Measurements from ENCODE around the gene PRSS1.
"Not testable (repeated sequence)": the region's sequence is repeated elsewhere in the genome, so short reads cannot be mapped to it uniquely, and the experiment has no call there.

PRSS1 gene

DNA sequence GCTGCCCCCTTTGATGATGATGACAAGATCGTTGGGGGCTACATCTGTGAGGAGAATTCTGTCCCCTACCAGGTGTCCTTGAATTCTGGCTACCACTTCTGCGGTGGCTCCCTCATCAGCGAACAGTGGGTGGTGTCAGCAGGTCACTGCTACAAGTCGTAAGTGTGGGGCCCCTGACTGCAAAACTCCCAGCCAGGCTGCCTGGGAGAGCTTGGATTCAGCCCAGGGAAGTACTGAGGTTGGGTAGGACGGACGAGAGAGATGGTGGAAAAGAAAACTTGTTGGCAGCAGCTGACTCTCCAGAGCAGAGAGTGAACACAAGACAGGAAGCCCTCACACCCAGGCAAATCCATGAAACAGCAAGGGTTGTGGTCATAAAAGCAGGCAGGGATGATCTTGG is 22.8 kb downstream of the PRSS1 start:
- in situ Hi-C loops (cut with HindIII; ENCODE audit: low sequenced_read_pairs), result no loop called here

DNA sequence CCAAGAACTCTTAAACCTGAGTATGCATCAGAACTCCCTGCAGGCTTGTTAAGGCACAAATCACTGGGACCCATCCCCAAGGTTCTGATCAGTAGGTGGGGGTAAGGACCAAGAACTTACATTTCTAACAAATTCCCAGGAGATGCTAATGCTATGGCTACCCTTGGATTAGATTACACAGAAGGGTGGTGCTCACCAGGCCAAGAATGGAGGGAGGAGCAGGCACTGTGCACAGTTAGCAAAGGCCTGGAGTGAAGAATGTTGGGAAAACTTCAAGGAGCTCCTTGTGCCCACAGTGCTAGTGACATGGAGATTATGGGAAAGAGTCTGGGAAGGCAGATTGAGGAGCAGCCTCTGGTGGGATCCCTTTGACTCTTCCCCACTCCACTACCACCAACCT is 23.4 kb downstream of the PRSS1 start:
- in situ Hi-C loops (cut with HindIII; ENCODE audit: low sequenced_read_pairs), result no loop called here

DNA sequence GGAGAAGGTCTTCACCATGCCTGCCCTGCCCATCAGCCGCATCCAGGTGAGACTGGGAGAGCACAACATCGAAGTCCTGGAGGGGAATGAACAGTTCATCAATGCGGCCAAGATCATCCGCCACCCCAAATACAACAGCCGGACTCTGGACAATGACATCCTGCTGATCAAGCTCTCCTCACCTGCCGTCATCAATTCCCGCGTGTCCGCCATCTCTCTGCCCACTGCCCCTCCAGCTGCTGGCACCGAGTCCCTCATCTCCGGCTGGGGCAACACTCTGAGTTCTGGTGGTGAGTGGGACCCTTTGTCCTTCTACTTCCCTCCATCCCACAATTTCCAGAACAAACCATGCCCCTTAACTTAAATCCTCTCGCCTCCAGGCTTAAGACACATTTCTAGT is 24.0 kb downstream of the PRSS1 start:
- in situ Hi-C loops (cut with HindIII; ENCODE audit: low sequenced_read_pairs), result no loop called here

DNA sequence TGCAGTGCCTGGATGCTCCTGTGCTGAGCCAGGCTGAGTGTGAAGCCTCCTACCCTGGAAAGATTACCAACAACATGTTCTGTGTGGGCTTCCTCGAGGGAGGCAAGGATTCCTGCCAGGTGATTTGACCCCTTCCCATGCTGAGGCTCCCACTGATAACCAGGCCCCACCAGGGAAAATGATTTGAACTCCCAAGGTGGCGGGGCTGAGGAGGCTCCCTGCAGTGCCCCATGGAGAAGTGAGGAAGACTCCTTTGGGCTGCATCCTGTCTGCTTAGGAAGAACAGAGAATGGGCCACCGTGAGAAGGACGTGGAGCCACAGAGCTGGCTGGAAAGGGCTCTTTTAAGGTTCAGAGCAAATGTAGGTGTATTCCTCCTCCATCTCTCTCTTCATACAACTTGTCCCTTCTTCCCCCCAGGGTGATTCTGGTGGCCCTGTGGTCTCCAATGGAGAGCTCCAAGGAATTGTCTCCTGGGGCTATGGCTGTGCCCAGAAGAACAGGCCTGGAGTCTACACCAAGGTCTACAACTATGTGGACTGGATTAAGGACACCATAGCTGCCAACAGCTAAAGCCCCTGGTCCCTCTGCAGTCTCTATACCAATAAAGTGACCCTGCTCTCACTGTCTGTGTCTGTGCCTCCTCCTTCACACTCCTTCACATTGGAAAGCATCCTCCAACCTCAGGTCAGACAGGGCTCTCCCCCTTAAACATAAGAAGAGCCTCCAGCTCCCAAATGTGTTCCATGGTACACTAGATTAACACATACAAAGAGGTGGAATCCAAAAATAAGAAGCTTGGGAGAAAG is 24.9 kb downstream of the PRSS1 start:
- in situ Hi-C loops (cut with HindIII; ENCODE audit: low sequenced_read_pairs), result no loop called here

DNA sequence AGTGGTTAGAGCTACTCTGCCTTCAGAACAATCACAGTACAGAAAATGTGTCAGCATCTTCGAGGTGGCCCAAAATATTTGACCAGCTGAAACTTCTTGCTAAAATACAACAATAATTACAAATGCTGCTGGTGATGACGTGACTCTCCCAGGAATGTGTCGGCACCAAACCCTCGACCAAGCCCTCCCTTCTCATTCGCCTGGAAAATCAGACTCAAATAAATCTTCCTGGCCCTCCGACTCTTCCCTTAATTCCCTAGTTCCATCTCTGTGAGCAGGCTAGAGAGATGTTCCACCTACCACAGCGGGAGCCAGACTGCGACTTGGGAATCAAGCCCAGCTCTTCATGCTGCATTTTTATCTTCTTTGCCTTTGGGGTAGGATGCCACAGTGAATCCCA is 25.6 kb downstream of the PRSS1 start:
- in situ Hi-C loops (cut with HindIII; ENCODE audit: low sequenced_read_pairs), result no loop called here

DNA sequence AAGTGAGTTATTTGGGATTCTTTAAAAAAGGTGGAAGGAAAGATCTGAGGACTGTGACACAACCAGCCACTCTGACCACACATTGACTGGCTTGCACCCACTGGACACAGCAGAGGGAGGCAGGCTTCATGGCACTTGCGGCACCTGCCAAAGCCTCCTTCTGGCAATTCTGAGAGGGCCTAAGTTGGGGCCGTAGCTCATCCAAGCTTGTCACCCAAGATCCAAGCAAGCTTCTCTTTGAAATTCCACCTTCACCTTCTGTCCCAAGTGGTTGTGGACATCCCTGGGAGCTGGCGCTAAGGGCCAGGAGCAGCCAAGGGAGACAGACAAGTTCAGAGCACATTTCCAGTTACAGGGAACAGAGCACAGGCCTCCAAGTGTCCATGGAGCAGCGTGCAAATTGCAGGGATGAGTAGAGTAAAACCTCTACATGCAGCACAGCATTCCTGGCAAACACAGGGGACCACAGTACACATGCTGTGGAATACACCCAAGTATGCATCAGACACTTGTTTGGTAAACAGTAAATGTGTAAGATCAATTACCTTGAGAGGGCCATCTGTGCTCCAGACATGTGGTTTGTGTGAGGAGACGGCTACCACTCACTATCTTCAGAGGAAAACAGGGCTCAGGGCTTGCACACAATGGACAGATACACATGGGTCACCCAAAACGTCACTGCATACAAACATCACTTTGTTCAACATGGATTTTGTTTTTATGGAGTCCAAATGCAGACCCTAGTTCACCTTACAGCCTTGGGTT is 26.3 kb downstream of the PRSS1 start:
- in situ Hi-C loops (cut with HindIII; ENCODE audit: low sequenced_read_pairs), result not testable (repeated sequence)

DNA sequence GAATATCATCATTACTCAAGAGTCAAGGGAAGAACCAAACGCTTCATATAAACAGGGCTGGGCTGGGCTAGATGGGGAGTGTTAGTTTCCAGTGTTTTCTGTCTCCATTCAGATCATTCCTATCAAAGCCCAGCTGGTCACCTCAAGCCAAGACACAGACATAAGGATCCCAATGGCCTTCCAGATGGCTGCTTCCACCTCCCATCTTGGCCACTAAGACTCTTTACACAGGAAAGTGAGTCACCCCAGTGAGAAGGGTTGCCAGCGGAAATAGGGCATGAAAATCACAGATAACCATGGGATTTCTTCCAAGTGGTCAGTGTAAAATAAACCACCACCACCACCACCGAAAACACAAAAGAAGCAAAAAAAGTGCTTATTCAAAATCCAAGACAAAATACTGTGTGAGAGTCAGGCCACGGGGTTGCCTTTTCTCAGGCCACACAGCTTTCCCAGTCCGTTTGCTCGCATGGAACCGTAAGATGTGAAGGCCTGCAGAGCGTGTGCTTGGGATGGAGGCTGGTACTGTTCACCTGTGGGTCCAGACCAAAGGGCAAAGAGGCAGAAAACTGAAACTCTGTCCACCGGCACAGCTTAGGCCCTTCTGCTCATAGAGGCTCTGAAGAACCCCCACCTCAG is 27.1 kb downstream of the PRSS1 start:
- in situ Hi-C loops (cut with HindIII; ENCODE audit: low sequenced_read_pairs), result no loop called here

DNA sequence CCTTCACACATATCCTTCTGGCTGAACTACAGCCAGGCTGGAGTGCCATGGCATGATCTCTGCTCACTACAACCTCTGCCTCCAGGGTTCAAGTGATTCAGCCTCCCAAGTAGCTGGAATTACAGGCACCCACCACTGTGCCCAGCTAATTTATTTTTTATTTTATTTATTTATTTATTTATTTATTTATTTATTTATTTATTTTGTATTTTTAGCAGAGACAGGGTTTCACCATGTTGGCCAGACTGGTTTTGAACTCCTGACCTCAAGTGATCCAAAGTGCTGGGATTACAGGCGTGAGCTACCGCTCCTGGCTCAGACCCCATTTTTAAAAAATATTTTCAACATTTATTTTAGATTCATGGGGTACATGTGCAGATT is 27.6 kb downstream of the PRSS1 start:
- in situ Hi-C loops (cut with HindIII; ENCODE audit: low sequenced_read_pairs), result not testable (repeated sequence)

DNA sequence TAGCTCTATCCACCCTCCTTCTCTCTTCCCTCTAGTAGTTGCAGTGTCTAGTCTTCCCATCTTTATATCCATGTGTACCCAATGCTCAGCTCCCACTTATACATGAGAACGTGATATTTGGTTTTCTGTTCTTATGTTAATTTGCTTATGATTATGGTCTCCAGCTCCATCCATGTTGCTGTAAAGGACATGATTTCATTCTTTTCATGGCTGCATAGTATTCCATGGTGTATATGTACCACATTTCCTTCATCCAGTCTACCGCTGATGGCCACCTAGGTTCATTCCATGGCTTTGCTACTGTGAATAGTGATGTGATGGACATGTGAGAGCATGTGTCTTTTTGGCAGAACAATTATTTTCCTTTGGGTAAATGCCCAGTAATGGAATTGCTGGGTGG is 28.0 kb downstream of the PRSS1 start:
- in situ Hi-C loops (cut with HindIII; ENCODE audit: low sequenced_read_pairs), result no loop called here

DNA sequence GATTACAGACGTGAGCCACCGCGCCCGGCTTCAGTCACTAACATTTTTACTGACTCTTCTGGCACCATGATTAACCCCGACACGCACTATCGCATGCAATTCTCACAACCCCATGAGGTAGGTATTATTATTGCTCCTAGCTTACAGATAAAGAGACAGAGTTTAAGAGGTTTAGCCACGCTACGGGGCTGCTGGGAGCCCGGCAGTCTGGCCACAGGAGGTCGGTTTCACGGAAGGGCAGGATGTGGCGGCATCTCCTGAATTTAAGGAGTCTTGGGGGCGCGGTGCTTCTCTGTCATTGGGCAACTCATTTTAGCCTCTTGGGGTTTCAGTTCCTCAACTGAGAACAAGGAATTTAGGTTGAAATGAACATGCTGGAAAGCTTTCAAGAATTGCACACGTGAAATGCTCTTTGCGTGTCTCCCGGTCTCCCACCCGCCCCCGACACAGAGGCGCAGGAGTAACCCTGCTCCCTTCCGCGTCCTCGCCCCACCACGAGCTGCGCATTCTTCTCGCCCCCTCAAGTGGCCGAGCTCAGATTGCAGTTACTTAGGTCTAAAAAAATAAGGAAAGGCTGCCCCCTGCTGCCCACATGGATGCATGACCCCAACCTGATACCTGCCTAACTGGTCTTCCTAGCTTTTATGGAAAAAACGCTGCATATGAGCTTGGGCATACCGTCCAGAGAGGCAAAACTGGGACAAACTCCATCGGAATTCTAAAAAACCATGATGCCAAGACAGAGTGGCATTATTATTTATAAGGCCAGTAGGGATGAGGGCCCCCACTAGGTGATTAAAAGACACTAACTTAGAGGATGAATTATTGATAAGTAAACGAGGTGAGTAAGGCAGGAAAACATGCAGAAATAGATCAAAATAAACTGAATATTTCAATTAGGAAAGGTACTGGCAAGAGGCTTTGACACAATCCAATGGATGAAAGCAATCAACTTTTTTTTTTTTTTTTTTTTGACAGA is 33.9 kb downstream of the PRSS1 start:
- in situ Hi-C loops (cut with HindIII; ENCODE audit: low sequenced_read_pairs), result no loop called here

DNA sequence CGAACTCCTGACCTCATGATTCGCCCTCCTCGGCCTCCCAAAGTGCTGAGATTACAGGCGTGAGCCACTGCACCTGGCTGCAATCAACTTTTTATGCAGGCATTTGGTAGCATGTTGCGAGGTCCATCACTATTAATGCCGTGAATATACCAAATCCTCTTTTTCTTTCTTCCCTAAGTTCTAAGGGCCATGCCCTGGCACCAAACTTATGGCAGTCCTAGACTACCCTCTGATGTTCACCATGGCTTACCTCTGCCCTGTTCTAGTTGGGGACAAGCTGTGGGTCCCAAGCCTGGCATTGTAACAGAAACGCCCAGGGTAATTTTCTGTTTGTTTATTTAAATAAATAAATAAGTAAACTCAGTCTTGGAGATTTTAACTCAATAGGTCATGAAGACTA is 34.8 kb downstream of the PRSS1 start:
- in situ Hi-C loops (cut with HindIII; ENCODE audit: low sequenced_read_pairs), result no loop called here

DNA sequence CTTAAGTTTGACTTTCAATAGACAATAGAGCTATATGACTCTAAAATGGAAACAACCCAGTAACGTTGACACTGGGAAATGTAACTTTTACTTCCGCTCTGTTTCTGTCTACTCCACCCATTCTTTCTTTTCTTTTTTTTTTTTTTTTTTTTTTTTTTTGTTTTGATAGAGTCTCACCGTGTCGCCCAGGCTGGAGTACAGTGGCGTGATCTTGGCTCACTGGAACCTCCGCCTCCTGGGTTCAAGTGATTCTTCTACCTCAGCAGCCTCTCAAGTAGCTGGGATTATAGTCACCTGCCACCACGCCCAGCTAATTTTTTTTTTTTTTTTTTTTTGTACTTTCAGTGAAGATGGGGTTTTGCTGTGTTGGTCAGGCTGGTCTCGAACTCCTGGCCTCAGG is 35.4 kb downstream of the PRSS1 start:
- in situ Hi-C loops (cut with HindIII; ENCODE audit: low sequenced_read_pairs), result no loop called here

DNA sequence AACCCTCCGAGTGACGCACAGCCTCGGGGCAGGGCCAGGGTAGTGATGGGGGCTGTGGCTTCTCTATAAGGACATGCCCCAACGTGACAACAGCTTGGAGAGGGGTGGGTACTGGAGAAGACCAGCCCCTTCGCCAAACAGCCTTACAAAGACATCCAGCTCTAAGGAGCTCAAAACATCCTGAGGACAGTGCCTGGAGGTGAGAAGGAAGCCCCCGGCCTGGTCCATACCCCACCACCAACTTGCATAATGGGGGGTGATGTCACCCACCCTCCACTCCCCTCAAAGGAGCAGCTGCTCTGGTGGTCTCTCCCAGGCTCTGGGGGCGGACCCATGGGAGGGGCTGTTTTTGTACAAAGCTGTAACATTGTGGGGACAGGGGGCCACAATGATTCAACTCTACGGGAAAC is 36.6 kb downstream of the PRSS1 start:
- in situ Hi-C loops (cut with HindIII; ENCODE audit: low sequenced_read_pairs), result no loop called here

DNA sequence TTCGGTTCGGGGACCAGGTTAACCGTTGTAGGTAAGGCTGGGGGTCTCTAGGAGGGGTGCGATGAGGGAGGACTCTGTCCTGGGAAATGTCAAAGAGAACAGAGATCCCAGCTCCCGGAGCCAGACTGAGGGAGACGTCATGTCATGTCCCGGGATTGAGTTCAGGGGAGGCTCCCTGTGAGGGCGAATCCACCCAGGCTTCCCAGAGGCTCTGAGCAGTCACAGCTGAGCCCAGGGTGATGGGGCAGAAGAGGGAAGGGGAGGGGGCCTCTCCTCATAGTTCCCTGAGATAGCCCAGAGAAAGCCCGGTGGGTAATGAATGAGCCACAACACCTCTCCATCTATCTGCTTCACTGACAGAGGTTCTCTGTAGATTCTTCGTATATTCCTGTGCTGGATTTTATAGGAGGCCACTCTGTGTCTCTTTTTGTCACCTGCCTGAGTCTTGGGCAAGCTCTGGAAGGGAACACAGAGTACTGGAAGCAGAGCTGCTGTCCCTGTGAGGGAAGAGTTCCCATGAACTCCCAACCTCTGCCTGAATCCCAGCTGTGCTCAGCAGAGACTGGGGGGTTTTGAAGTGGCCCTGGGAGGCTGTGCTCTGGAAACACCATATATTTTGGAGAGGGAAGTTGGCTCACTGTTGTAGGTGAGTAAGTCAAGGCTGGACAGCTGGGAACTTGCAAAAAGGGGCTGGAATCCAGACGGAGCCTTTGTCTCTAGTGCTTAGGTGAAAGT is 37.9 kb downstream of the PRSS1 start:
- in situ Hi-C loops (cut with HindIII; ENCODE audit: low sequenced_read_pairs), result no loop called here

DNA sequence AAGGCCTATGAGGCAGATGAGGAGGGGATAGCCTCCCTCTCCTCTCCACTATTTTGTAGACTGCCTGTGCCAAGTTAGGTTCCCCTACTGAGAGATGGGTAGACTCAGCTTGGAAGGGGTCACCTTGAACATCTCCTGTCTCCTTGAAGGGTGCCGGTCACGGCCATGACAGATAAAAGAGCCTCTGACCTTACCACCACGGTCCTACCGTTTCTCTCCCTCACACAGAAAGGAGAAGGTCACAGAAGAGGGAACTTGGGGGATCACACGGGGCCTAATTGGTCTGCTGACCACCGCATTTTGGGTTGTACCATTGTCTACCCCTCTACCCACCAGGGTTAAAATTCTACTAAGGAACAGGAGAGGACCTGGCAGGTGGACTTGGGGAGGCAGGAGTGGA is 38.5 kb downstream of the PRSS1 start:
- in situ Hi-C loops (cut with HindIII; ENCODE audit: low sequenced_read_pairs), result no loop called here

DNA sequence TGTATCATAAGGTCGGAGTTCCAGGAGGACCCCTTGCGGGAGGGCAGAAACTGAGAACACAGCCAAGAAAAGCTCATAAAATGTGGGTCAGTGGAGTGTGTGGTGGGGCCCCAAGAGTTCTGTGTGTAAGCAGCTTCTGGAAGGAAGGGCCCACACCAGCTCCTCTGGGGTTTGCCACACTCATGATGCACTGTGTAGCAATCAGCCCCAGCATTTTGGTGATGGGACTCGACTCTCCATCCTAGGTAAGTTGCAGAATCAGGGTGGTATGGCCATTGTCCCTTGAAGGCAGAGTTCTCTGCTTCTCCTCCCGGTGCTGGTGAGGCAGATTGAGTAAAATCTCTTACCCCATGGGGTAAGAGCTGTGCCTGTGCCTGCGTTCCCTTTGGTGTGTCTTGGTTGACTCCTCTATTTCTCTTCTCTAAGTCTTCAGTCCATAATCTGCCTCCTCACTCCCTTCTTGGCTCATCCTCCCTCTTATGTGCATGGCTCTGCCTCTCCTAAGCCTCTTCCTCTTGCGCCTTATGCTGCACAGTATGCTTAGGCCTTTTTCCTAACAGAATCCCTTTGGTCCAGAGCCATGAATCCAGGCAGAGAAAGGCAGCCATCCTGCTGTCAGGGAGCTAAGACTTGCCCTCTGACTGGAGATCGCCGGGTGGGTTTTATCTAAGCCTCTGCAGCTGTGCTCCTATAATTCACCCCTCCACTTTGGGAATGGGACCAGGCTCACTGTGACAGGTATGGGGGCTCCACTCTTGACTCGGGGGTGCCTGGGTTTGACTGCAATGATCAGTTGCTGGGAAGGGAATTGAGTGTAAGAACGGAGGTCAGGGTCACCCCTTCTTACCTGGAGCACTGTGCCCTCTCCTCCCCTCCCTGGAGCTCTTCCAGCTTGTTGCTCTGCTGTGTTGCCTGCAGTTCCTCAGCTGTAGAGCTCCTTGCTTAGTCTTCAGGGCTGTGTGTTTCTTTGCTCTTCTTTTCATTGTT is 39.3 kb downstream of the PRSS1 start:
- in situ Hi-C loops (cut with HindIII; ENCODE audit: low sequenced_read_pairs), result no loop called here

DNA sequence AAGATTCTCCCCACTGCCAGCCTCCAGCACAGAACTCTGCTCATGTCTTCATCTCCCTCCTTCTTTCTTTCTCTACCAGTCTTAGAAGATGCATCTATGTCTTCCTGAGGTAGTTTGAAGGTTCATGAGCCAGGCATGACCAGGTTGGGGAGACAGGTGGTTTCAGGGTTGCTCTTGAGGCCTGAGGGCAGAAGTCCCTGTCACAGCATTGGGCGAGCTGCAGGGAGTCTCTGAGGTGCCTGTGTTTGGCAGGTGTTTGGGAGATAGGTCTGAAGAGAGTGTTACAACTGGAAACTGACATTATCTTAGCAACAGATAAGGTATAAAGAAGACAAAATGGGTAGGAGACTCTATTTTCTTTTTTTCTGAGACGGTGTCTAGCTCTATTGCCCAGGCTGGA is 40.2 kb downstream of the PRSS1 start:
- in situ Hi-C loops (cut with HindIII; ENCODE audit: low sequenced_read_pairs), result no loop called here

DNA sequence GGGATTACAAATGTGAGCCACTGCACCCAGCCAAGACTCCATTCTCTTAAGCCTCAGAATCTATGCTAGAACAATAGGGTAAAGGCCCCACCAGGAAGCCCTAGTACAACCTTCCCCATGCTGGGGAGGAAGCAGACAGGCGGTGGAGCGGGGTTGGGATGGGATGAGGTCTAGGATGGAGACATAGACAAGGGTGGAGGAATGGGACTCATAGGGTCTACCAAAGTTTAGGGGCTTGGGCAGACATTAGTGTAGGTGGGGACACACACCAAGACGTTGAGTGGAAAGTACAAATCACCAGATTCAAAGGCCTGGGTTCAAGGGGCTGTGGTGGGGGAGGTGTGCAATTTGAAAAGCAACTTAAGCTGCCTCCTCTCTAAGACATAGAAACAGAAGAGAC is 40.8 kb downstream of the PRSS1 start:
- in situ Hi-C loops (cut with HindIII; ENCODE audit: low sequenced_read_pairs), result no loop called here

DNA sequence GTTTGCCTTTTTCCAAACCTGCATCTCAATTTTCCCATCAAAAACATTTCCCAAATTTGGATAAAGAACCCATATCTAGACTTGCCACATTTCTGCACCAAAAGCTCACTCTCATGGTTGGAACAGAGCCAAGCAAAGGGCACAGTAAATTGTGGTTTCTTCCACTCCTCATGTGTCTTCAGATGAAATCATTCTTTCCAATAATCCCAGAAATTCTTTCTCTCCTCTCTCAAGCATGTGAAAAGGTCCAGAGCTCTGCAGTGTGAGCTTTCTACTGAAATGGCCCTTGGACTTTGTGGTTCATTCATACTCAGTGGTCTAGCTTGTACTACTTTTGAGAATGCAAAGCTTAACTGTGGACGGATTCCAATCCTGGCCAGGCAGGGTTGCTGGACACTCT is 41.3 kb downstream of the PRSS1 start:
- in situ Hi-C loops (cut with HindIII; ENCODE audit: low sequenced_read_pairs), result no loop called here
